ENCODE measurements around the gene GPR78.

Gene GPR78

DNA sequence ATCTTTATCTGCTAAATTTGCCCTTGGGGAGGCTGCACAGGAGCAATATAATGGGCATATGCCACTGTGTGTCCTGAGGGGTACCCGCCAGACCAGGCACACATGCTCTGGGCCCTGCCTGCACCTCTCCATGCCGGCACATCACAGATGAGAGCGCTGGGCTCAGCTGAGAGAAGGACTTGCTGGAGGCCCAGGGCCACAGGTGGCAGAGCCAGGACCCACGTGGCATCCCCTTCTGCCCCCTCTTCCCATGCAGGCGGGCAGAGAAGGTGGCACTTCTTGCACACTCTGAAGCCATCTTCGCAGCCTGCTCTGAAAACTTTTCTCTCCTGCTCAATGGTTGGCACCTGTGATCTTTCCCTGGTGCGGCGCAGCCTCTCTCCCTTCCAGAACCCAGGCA is 32.5 kb downstream of the GPR78 start:
- no peak for DNase-seq
- peaks cover 0 to 30% (median 2%) of the 10 kb centered on the region in 5 experiments for H3K27me3 ChIP-seq (replicated peaks in 2 of 5; ENCODE audit: control insufficient read depth in 4 of 5, insufficient read depth in 5 of 5, low read length in 4 of 5)
- ChIA-PET POLR2A (no interaction called here), CTCF (interaction anchor here (0.6 to 1.6 kb wide), 2 partner anchors 8 to 51 kb away, joined by 4 to 7 read pairs; no protein-coding TSS in a partner anchor)
- H3K9me3 ChIP-seq (ENCODE audit: control extremely low read depth in 1 of 5, control insufficient read depth in 4 of 5, insufficient read depth in 2 of 5, low read depth in 1 of 5, low read length in 4 of 5): no peaks in the 10 kb centered on the region
- no peak overlapping the region for H3K4me3 ChIP-seq (ENCODE audit: control insufficient read depth in 1 of 7, extremely low read depth in 1 of 7, insufficient read depth in 4 of 7, low read depth in 2 of 7, low read length in 6 of 7)
- peaks cover 0 to 5% (median 0%) of the 10 kb centered on the region in 4 experiments for H3K4me1 ChIP-seq (ENCODE audit: control extremely low read depth in 1 of 4, control insufficient read depth in 4 of 4, insufficient read depth in 4 of 4, low read length in 3 of 4)
- WGBS (ENCODE audit: insufficient coverage): 91% methylated on average over 8 of the region's 8 CpGs
- no peaks in the 10 kb centered on the region for H3K36me3 ChIP-seq (ENCODE audit: control insufficient read depth in 4 of 4, insufficient read depth in 4 of 4, low read length in 3 of 4)
- H3K27ac ChIP-seq (ENCODE audit: insufficient read depth in 1 of 2, low read depth in 1 of 2, low read length in 2 of 2, poor library complexity in 1 of 2, severe bottlenecking in 2 of 2): no peak overlapping the region

DNA sequence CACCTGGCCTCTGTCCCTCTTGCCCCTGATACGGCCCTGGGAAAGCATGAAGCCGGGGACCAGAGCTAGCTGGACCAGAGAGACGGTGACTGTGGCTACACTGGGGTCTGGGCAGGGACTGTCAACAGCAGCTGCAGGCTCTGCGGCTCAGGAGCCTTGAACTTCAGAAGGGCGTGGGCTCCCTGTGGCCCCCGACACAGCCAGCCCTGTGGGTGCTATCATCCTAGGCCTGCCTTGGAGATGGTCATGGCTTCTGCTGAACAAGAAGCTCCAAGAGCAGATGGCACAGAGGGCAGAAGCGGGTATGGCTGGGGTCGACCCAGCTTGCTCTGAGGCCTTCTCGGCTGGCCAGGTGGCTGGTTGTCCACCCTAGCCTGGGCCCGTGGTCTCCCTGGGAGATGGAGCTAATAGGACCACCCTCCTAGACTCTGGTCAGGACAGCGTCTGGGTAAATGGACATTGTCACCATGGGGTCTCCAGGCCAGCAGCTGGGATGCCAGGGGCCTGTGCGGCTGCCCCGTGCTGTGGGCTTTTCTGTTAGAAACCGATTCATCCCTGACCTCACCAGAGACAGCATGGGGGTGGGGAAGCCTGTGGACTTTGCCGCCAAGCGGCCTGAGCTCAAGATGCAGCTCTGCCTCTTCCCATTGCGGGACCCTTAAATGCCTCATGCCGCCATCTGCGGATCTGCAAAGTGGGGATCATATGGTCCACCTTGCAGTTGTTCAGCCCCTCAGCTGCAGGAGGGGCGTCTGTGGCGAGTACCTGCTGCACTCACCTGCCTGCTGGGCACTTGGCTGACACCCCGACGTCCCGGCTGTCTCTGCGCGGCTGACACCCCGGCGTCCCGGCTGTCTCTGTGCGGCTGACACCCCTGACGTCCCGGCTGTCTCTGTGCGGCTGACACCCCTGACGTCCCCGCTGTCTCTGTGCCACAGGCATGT is 33.5 kb downstream of the GPR78 start:
- POLR2A ChIA-PET: no interaction called here
- no peak for DNase-seq

DNA sequence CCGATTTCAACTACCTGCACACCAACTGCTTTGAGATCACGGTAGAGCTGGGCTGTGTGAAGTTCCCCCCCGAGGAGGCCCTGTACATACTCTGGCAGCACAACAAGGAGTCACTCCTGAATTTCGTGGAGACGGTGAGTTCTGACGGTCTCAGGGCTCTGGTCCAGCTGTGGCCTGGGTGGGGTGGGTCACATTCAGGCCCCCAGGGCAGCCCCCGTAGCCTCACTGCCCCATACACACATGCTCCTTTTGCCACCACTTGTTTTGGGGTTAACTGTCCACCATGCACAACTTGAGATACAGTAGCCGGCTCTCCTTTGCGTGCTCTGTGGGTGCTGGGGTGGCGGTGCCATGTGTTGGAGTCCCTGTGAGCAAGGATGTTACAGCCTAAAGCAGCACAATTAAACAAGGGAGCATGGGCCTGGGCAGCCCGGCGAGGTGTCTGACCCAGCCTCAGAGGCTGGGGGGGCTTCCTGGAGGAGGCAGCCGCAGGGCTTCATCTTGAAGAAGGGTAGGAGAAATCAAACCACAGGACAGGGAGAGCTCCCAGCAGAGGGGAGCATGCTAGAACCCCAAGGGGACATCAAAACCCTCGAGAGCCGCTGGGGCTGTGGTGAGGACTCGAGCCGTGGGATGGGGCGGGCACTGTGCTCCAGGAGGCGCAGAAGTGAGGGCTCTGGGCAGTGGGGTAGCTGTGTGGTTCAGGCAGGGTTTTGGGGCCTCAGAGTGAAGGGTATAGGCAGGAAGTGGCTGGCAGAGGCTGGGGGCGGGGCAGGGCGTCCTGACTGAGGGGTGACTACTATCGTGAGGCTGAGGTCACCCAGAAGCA is 34.4 kb downstream of the GPR78 start:
- ChIA-PET POLR2A (no interaction called here), CTCF (interaction anchor here (0.9 to 1.6 kb wide), 3 partner anchors 10 to 353 kb away, joined by 3 to 7 read pairs (median 3); no protein-coding TSS in a partner anchor)
- Histone ChIP-seq H3K4me3 (ENCODE audit: control insufficient read depth in 1 of 7, extremely low read depth in 1 of 7, insufficient read depth in 4 of 7, low read depth in 2 of 7, low read length in 6 of 7) (no peak overlapping the region), H3K4me1 (ENCODE audit: control extremely low read depth in 1 of 4, control insufficient read depth in 4 of 4, insufficient read depth in 4 of 4, low read length in 3 of 4) (peaks cover 0 to 3% (median 0%) of the 10 kb centered on the region in 4 experiments), H3K27ac (ENCODE audit: insufficient read depth in 1 of 2, low read depth in 1 of 2, low read length in 2 of 2, poor library complexity in 1 of 2, severe bottlenecking in 2 of 2) (no peak overlapping the region), H3K9me3 (ENCODE audit: control extremely low read depth in 1 of 5, control insufficient read depth in 4 of 5, insufficient read depth in 2 of 5, low read depth in 1 of 5, low read length in 4 of 5) (no peaks in the 10 kb centered on the region), H3K27me3 (replicated peaks in 2 of 5; ENCODE audit: control insufficient read depth in 4 of 5, insufficient read depth in 5 of 5, low read length in 4 of 5) (peaks cover 0 to 16% (median 0%) of the 10 kb centered on the region in 5 experiments), H3K36me3 (ENCODE audit: control insufficient read depth in 4 of 4, insufficient read depth in 4 of 4, low read length in 3 of 4) (no peaks in the 10 kb centered on the region)
- 92% methylated on average over 13 of the region's 22 CpGs for WGBS (ENCODE audit: insufficient coverage)
- peak in 1 of 3 donors; percentile 9 for DNase-seq

More for the DNA sequence above, 33.5 kb downstream of the GPR78 start:
- CTCF ChIA-PET: interaction anchor here (0.9 to 1.6 kb wide), 3 partner anchors 9 to 354 kb away, joined by 3 to 7 read pairs (median 3); no protein-coding TSS in a partner anchor
- 96% methylated on average over 35 of the region's 35 CpGs for WGBS (ENCODE audit: insufficient coverage)
- Histone ChIP-seq H3K36me3 (ENCODE audit: control insufficient read depth in 4 of 4, insufficient read depth in 4 of 4, low read length in 3 of 4) (no peaks in the 10 kb centered on the region), H3K27me3 (replicated peaks in 2 of 5; ENCODE audit: control insufficient read depth in 4 of 5, insufficient read depth in 5 of 5, low read length in 4 of 5) (peaks cover 0 to 23% (median 2%) of the 10 kb centered on the region in 5 experiments), H3K4me1 (ENCODE audit: control extremely low read depth in 1 of 4, control insufficient read depth in 4 of 4, insufficient read depth in 4 of 4, low read length in 3 of 4) (peaks cover 0 to 3% (median 0%) of the 10 kb centered on the region in 4 experiments), H3K27ac (ENCODE audit: insufficient read depth in 1 of 2, low read depth in 1 of 2, low read length in 2 of 2, poor library complexity in 1 of 2, severe bottlenecking in 2 of 2) (no peak overlapping the region), H3K9me3 (ENCODE audit: control extremely low read depth in 1 of 5, control insufficient read depth in 4 of 5, insufficient read depth in 2 of 5, low read depth in 1 of 5, low read length in 4 of 5) (no peaks in the 10 kb centered on the region), H3K4me3 (ENCODE audit: control insufficient read depth in 1 of 7, extremely low read depth in 1 of 7, insufficient read depth in 4 of 7, low read depth in 2 of 7, low read length in 6 of 7) (no peak overlapping the region)

DNA sequence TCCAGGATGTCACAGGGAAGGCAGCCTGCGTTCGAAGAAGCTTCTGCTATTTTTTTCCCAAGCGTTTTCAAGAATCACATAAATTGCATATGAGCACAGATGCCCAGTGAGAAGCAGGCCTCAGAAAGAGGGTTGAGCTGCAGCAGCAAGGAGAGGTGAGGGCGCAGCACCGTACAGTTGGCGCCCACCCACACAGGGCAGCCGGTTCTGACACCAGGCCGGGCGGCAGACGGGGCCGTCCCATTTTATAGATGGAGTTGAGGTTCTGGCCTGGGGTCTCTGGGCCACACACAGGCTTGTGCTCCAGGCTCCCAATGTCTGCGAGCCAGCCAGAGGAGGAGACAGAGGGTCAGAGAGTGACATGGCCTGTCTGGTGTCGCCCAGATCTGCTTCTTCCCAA is 35.2 kb downstream of the GPR78 start:
- 89% methylated on average over 12 of the region's 13 CpGs for WGBS (ENCODE audit: insufficient coverage)
- H3K4me1 ChIP-seq (ENCODE audit: control extremely low read depth in 1 of 4, control insufficient read depth in 4 of 4, insufficient read depth in 4 of 4, low read length in 3 of 4): peaks cover 0 to 3% (median 0%) of the 10 kb centered on the region in 4 experiments
- H3K4me3 ChIP-seq (ENCODE audit: control insufficient read depth in 1 of 7, extremely low read depth in 1 of 7, insufficient read depth in 4 of 7, low read depth in 2 of 7, low read length in 6 of 7): no peak overlapping the region
- H3K9me3 ChIP-seq (ENCODE audit: control extremely low read depth in 1 of 5, control insufficient read depth in 4 of 5, insufficient read depth in 2 of 5, low read depth in 1 of 5, low read length in 4 of 5): no peaks in the 10 kb centered on the region
- no peak for DNase-seq
- ChIA-PET CTCF (no interaction called here), POLR2A (no interaction called here)
- H3K27me3 ChIP-seq (replicated peaks in 2 of 5; ENCODE audit: control insufficient read depth in 4 of 5, insufficient read depth in 5 of 5, low read length in 4 of 5): peaks cover 0 to 8% (median 0%) of the 10 kb centered on the region in 5 experiments
- no peaks in the 10 kb centered on the region for H3K36me3 ChIP-seq (ENCODE audit: control insufficient read depth in 4 of 4, insufficient read depth in 4 of 4, low read length in 3 of 4)
- no peak overlapping the region for H3K27ac ChIP-seq (ENCODE audit: insufficient read depth in 1 of 2, low read depth in 1 of 2, low read length in 2 of 2, poor library complexity in 1 of 2, severe bottlenecking in 2 of 2)

DNA sequence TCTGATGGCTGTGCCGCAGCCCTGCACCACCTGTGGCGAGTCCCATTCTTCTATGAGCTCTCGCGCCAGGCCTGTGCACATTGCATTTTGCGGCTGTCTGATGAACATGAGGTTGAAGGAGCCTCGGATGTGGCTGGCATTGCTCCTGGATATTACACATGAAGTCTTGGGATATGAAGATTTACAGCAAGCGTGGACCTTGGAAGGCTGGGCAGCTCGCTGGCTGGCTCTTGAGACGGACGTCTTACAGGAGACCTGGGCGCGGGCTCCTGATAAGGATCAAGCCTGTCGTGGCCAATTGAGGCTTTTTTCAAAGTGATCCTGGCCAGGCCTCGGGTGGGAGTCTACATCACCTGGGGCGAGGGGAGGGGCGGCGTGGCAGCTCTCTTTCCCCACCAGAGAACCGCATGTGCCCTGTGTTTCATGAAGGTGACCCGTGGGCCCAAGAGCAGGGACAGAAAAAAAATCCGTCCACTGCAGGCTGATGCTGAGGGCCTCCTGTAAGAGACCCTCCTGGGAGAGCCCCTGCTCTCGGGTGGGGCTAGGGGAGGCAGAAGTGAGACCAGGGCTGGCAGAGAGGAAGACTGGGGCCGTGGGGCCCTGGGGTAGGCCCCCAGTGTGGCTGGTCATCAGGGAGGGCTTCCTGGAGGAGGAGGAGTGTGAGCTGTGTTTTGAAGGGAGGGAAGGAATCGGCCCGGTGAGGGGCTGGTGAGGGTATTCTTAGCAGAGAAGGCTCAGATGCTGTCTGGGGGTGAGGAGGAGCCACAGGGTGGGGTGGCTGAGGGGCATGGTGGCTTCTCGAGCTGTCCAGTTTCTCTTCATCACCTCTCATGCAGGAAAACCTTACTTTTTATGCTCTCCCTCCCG is 36.0 kb downstream of the GPR78 start:
- CTCF ChIA-PET: interaction anchor here (1.6 kb wide), 1 partner anchor 9 kb away, joined by 4 read pairs; no protein-coding TSS in a partner anchor

DNA sequence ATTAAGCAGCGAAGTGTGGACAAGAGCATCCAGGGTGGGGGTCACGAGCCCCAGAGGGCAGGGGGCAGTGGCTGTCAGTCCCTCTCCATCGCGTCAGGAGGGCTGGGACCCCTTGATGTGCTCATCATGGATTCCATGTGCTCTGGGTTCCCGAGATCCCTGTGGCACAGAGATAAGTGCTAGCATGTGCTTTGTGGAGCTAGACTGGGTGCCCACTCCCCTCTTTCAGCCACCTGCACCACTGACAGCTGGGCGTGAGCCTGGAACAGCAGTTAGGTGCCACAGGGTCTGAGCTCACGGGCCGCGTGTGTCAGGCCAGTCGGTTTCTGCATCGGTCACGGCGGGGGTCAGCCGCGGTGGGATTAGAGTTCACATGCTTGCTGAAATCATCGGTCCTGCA is 36.6 kb downstream of the GPR78 start:
- Histone ChIP-seq H3K4me3 (ENCODE audit: control insufficient read depth in 1 of 7, extremely low read depth in 1 of 7, insufficient read depth in 4 of 7, low read depth in 2 of 7, low read length in 6 of 7) (no peak overlapping the region), H3K27me3 (replicated peaks in 2 of 5; ENCODE audit: control insufficient read depth in 4 of 5, insufficient read depth in 5 of 5, low read length in 4 of 5) (peaks cover 0 to 6% (median 0%) of the 10 kb centered on the region in 5 experiments), H3K27ac (ENCODE audit: insufficient read depth in 1 of 2, low read depth in 1 of 2, low read length in 2 of 2, poor library complexity in 1 of 2, severe bottlenecking in 2 of 2) (no peak overlapping the region), H3K4me1 (ENCODE audit: control extremely low read depth in 1 of 4, control insufficient read depth in 4 of 4, insufficient read depth in 4 of 4, low read length in 3 of 4) (peaks cover 0 to 3% (median 0%) of the 10 kb centered on the region in 4 experiments), H3K36me3 (ENCODE audit: control insufficient read depth in 4 of 4, insufficient read depth in 4 of 4, low read length in 3 of 4) (no peaks in the 10 kb centered on the region), H3K9me3 (ENCODE audit: control extremely low read depth in 1 of 5, control insufficient read depth in 4 of 5, insufficient read depth in 2 of 5, low read depth in 1 of 5, low read length in 4 of 5) (no peaks in the 10 kb centered on the region)
- POLR2A ChIA-PET: no interaction called here
- CTCF ChIA-PET: interaction anchor here (1.6 kb wide), 1 partner anchor 10 kb away, joined by 4 read pairs; no protein-coding TSS in a partner anchor
- DNase-seq: no peak
- WGBS (ENCODE audit: insufficient coverage): 87% methylated on average over 16 of the region's 16 CpGs

More for the DNA sequence above, 36.0 kb downstream of the GPR78 start:
- 90% methylated on average over 25 of the region's 26 CpGs for WGBS (ENCODE audit: insufficient coverage)
- no peaks in the 10 kb centered on the region for H3K36me3 ChIP-seq (ENCODE audit: control insufficient read depth in 4 of 4, insufficient read depth in 4 of 4, low read length in 3 of 4)
- H3K4me1 ChIP-seq (ENCODE audit: control extremely low read depth in 1 of 4, control insufficient read depth in 4 of 4, insufficient read depth in 4 of 4, low read length in 3 of 4): peaks cover 0 to 3% (median 0%) of the 10 kb centered on the region in 4 experiments
- no peaks in the 10 kb centered on the region for H3K9me3 ChIP-seq (ENCODE audit: control extremely low read depth in 1 of 5, control insufficient read depth in 4 of 5, insufficient read depth in 2 of 5, low read depth in 1 of 5, low read length in 4 of 5)
- H3K27me3 ChIP-seq (replicated peaks in 2 of 5; ENCODE audit: control insufficient read depth in 4 of 5, insufficient read depth in 5 of 5, low read length in 4 of 5): peaks cover 0 to 6% (median 0%) of the 10 kb centered on the region in 5 experiments
- no peak overlapping the region for H3K27ac ChIP-seq (ENCODE audit: insufficient read depth in 1 of 2, low read depth in 1 of 2, low read length in 2 of 2, poor library complexity in 1 of 2, severe bottlenecking in 2 of 2)
- no peak for DNase-seq
- no peak overlapping the region for H3K4me3 ChIP-seq (ENCODE audit: control insufficient read depth in 1 of 7, extremely low read depth in 1 of 7, insufficient read depth in 4 of 7, low read depth in 2 of 7, low read length in 6 of 7)
- POLR2A ChIA-PET: no interaction called here
